SH-SY5Y (cell line): ENCODE data around the gene CDCA5.

Source experiments
- GATA2 ChIP-seq: IDR thresholded peaks from 2 replicates; pipeline ENCODE4 v1.6.1; 2011; ENCODE audit warnings: mild to moderate bottlenecking, low read depth, low read length
- GATA3 ChIP-seq: IDR thresholded peaks from 2 replicates; pipeline ENCODE4 v1.6.1; 2011; ENCODE audit warnings: low read depth, mild to moderate bottlenecking, low read length, moderate library complexity

- TF ChIP-seq GATA3, result no peak
- no peak for TF ChIP-seq GATA2
These were observed 14.6 kb downstream of the CDCA5 start for GRCh38 chr11:65069217-65069616.
